CD4-positive, alpha-beta memory T cell (primary cell): ENCODE results near the gene BHLHE23. TPM values are rescaled to one million over a fixed set of nuclear protein-coding genes. Genes with fewer than 3 reads are reported as not detected.

ENCODE experiments used
- CTCF ChIA-PET: fragments of 350-600 bp; sonication (Branson Sonifier 250); formaldehyde crosslinking; loops from one replicate; lab custom pipeline; 2021; ENCODE audit warnings: inconsistent platforms; ENCODE audit not compliant: partially characterized antibody; lab: Charles Lee
- POLR2A ChIA-PET: fragments of 350-600 bp; sonication (Branson Sonifier 250); formaldehyde crosslinking; loops from one replicate; lab custom pipeline; 2021; ENCODE audit not compliant: partially characterized antibody; lab: Charles Lee
- DNase-seq, 5 donors: peaks; one replicate each; pipeline versions ENCODE4 v3.0.0 to v3.0.0-alpha.2; 2020 to 2022; ENCODE audit warnings: mixed read lengths in 1 of 5
- H3K27ac ChIP-seq: one replicate; pipeline ENCODE4 v1.7.0; 2013; ENCODE audit warnings: low read depth, low read length
- H3K27me3 ChIP-seq: 2 replicates; pipeline ENCODE4 v1.7.0; 2013; ENCODE audit warnings: mild to moderate bottlenecking, low read length, moderate library complexity; ENCODE audit not compliant: insufficient read depth
- H3K36me3 ChIP-seq: 2 replicates; pipeline ENCODE4 v1.7.0; 2013; ENCODE audit warnings: mild to moderate bottlenecking, low read length, moderate library complexity; ENCODE audit not compliant: insufficient read depth
- H3K4me1 ChIP-seq: 2 replicates; pipeline ENCODE4 v1.7.0; 2013; ENCODE audit warnings: mild to moderate bottlenecking, low read length, moderate library complexity; ENCODE audit not compliant: insufficient read depth
- H3K4me3 ChIP-seq, 2 donors: one replicate each; pipeline ENCODE4 v1.7.0; 2013; ENCODE audit warnings: low read length in 2 of 2, mild to moderate bottlenecking in 1 of 2
- H3K9me3 ChIP-seq, 2 donors: one replicate each; pipeline ENCODE4 v1.7.0; 2013; ENCODE audit warnings: low read length in 2 of 2, control low read depth in 1 of 2; ENCODE audit not compliant: control insufficient read depth in 1 of 2
- H3K27ac Mint-ChIP-seq, 7 donors: one replicate each; pipeline ENCODE4 v1.8.0; 2020 to 2021; ENCODE audit warnings: mixed read lengths in 7 of 7, mild to moderate bottlenecking in 6 of 7, inconsistent platforms in 3 of 7, moderate library complexity in 3 of 7
- H3K27me3 Mint-ChIP-seq, 2 donors: one replicate each; pipeline ENCODE4 v1.8.0; 2020 to 2021; ENCODE audit warnings: mixed read lengths in 2 of 2
- H3K36me3 Mint-ChIP-seq, 2 donors: one replicate each; pipeline ENCODE4 v1.8.0; 2020 to 2021; ENCODE audit warnings: mixed read lengths in 2 of 2, inconsistent platforms in 1 of 2, mild to moderate bottlenecking in 1 of 2
- H3K4me1 Mint-ChIP-seq, 4 donors: one replicate each; pipeline ENCODE4 v1.8.0; 2020 to 2021; ENCODE audit warnings: mixed read lengths in 4 of 4, mild to moderate bottlenecking in 1 of 4
- H3K4me3 Mint-ChIP-seq, 8 donors: one replicate each; pipeline ENCODE4 v1.8.0; 2020 to 2021; ENCODE audit warnings: mixed read lengths in 8 of 8, mild to moderate bottlenecking in 7 of 8, moderate library complexity in 6 of 8, inconsistent platforms in 3 of 8
- H3K9me3 Mint-ChIP-seq, 8 donors: one replicate each; pipeline ENCODE4 v1.8.0; 2020 to 2021; ENCODE audit warnings: mixed read lengths in 8 of 8, mild to moderate bottlenecking in 5 of 8, inconsistent platforms in 3 of 8, moderate library complexity in 1 of 8
- intact Hi-C: fragments of 100-400 bp; cut with micrococcal nuclease; formaldehyde crosslinking; loops from one replicate; pipeline ENCODE4 v1.15.1; 2023
- polyA plus RNA-seq, 2 donors: library from polyadenylated mRNA; unstranded; fragments of 300-500 nt; fragmentation: Illumina TruSeq; gene quantifications; one replicate each; pipeline ENCODE4 v1.2.3, GENCODE V29; 2021
- total RNA-seq, 2 experiments: library from RNA; stranded (reverse); gene quantifications; one replicate each; pipeline ENCODE4 v1.2.3, GENCODE V29; 2021

The BHLHE23 gene
- total RNA-seq (not detected), polyA plus RNA-seq (not detected)

- H3K4me3 ChIP-seq: no peak within 1 kb of the TSS
- H3K9me3 ChIP-seq: no peaks in the 10 kb centered on the region
- DNase-seq: no peak
- CTCF ChIA-PET: no interaction called here
- H3K4me1 Mint-ChIP-seq: peaks cover 7 to 43% (median 26%) of the 10 kb centered on the region in 4 donors
- H3K27ac ChIP-seq: no peak within 1 kb of the TSS
- peaks cover 44% of the 10 kb centered on the region for H3K4me1 ChIP-seq
- peak within 1 kb of the TSS in 6 of 8 donors; percentile 6 to 52 (median 28) for H3K4me3 Mint-ChIP-seq
- H3K36me3 ChIP-seq: no peaks in the 10 kb centered on the region
- peaks cover 0 to 1% of the 10 kb centered on the region in 2 donors for H3K36me3 Mint-ChIP-seq
- POLR2A ChIA-PET: interaction anchor here (1.1 kb wide), 1 partner anchor 34 kb away, joined by 3 read pairs; no protein-coding TSS in a partner anchor
- H3K27me3 ChIP-seq: peaks cover 39% of the 10 kb centered on the region
- peaks cover 40 to 45% of the 10 kb centered on the region in 2 donors for H3K27me3 Mint-ChIP-seq
- H3K9me3 Mint-ChIP-seq: peaks cover 0 to 3% (median 0%) of the 10 kb centered on the region in 8 donors
- H3K27ac Mint-ChIP-seq: peak within 1 kb of the TSS in 2 of 7 donors; percentile 42 to 48
- intact Hi-C loops: loop anchor here (5.0 to 10.0 kb wide), 3 partner anchors 52 to 342 kb away; partner anchors contain the start of gene SLC17A9
Measured at GRCh38 chr20:63006540-63007359, at the start of gene BHLHE23. BHLHE23 (minus strand) TSS chr20:63006964; CDS start chr20:63006774, 190 bp downstream.

DNA sequence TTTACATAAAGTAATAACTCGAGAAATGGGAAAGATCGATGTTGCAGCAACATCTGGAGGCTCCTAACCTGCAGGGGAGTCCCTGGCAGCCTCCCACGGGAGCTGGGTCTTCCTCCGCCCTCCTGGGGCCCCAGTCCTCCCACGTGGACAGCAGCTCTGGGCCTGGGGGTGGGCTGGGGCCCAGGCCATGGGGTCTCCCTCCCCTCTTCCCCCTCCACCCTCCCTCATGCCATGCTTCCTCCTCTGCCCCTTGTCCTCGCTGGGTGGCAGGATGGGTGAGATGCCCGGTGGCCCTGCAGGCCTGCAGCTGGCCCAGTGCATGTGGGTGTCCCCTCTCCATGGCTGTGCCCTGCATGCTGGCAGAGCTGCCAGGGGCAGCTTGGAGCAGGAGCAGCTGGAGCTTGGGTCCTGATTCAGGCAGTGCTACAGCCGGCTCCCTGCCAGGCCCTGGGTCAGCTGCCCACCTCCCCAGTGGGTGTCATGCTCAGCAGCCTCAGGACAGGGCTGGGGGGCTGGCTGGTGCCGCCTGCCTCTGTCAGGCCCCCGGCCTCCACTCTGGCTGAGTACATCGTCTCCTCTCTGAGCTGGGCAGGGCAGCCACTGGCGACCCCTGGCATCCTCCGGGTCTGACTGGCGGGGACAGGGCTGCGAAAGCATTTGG is 48.9 kb upstream of the BHLHE23 start:
- CTCF ChIA-PET: interaction anchor here (1.0 to 2.8 kb wide), 5 partner anchors 8 to 168 kb away, joined by 3 to 19 read pairs (median 4); no protein-coding TSS in a partner anchor
- H3K4me3 Mint-ChIP-seq: no peak overlapping the region

DNA sequence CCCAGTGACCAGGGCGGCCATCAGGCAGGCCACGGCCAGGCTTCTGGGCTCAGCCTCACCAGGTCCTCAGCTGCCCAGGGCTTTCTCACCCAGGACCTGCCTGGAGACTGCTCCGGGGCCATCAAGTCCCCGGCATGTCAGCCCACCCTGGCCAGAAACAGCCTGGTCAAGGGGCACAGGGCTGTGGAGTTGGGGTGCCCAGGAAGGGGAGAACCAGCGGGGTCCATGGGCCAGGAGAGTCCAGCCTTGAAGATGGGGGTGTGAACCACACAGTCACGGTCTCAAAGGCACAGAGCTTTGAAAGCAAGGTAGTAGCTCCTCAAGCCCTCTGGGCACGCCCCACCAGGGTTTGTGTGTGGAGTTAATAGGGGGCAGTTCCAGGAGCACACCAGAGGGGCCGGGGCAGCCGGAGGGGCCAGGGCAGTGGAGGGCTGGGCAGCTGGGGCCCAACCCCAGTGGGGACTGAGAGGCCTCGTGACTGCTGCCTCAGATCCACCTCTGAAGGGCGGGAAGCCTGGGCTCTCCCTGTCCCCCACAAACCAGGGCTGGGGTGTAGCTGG is 48.0 kb upstream of the BHLHE23 start:
- ChIA-PET CTCF (interaction anchor here (2.2 to 2.8 kb wide), 2 partner anchors 126 to 169 kb away, joined by 5 to 19 read pairs; no protein-coding TSS in a partner anchor), POLR2A (no interaction called here)
- no peak overlapping the region for H3K4me3 ChIP-seq
- no peak for DNase-seq
- no peaks in the 10 kb centered on the region for H3K4me1 ChIP-seq
- intact Hi-C loops: no loop called here
- Mint-ChIP-seq H3K4me1 (no peaks in the 10 kb centered on the region), H3K36me3 (no peaks in the 10 kb centered on the region), H3K4me3 (no peak overlapping the region), H3K27me3 (peaks cover 4 to 7% of the 10 kb centered on the region in 2 donors), H3K27ac (no peak overlapping the region), H3K9me3 (no peaks in the 10 kb centered on the region)
- H3K36me3 ChIP-seq: no peaks in the 10 kb centered on the region
- H3K27ac ChIP-seq: no peak overlapping the region
- no peaks in the 10 kb centered on the region for H3K9me3 ChIP-seq
- no peaks in the 10 kb centered on the region for H3K27me3 ChIP-seq

More for the DNA sequence above, 48.9 kb upstream of the BHLHE23 start:
- no peaks in the 10 kb centered on the region for H3K9me3 Mint-ChIP-seq
- Histone ChIP-seq H3K4me3 (no peak overlapping the region), H3K36me3 (no peaks in the 10 kb centered on the region), H3K27me3 (no peaks in the 10 kb centered on the region), H3K9me3 (no peaks in the 10 kb centered on the region), H3K4me1 (no peaks in the 10 kb centered on the region), H3K27ac (no peak overlapping the region)
- H3K27me3 Mint-ChIP-seq: peaks cover 4 to 10% of the 10 kb centered on the region in 2 donors
- intact Hi-C loops: loop anchor here (1.0 kb wide), 2 partner anchors 124 to 128 kb away; no protein-coding TSS in a partner anchor
- DNase-seq: no peak
- H3K27ac Mint-ChIP-seq: no peak overlapping the region
- H3K36me3 Mint-ChIP-seq: no peaks in the 10 kb centered on the region
- POLR2A ChIA-PET: no interaction called here
- H3K4me1 Mint-ChIP-seq: no peaks in the 10 kb centered on the region

- DNase-seq: no peak
- ChIA-PET CTCF (interaction anchor here (1.1 kb wide), 1 partner anchor 126 kb away, joined by 3 read pairs; no protein-coding TSS in a partner anchor), POLR2A (no interaction called here)
- Histone ChIP-seq H3K4me1 (no peaks in the 10 kb centered on the region), H3K27me3 (no peaks in the 10 kb centered on the region), H3K4me3 (no peak overlapping the region), H3K9me3 (no peaks in the 10 kb centered on the region), H3K36me3 (no peaks in the 10 kb centered on the region), H3K27ac (no peak overlapping the region)
- intact Hi-C loops: no loop called here
- Mint-ChIP-seq H3K9me3 (no peaks in the 10 kb centered on the region), H3K27ac (no peak overlapping the region), H3K36me3 (no peaks in the 10 kb centered on the region), H3K4me3 (no peak overlapping the region), H3K4me1 (no peaks in the 10 kb centered on the region), H3K27me3 (peaks cover 4 to 6% of the 10 kb centered on the region in 2 donors)
Measured at GRCh38 chr20:63054103-63054474, 47.3 kb upstream of the BHLHE23 start.

DNA sequence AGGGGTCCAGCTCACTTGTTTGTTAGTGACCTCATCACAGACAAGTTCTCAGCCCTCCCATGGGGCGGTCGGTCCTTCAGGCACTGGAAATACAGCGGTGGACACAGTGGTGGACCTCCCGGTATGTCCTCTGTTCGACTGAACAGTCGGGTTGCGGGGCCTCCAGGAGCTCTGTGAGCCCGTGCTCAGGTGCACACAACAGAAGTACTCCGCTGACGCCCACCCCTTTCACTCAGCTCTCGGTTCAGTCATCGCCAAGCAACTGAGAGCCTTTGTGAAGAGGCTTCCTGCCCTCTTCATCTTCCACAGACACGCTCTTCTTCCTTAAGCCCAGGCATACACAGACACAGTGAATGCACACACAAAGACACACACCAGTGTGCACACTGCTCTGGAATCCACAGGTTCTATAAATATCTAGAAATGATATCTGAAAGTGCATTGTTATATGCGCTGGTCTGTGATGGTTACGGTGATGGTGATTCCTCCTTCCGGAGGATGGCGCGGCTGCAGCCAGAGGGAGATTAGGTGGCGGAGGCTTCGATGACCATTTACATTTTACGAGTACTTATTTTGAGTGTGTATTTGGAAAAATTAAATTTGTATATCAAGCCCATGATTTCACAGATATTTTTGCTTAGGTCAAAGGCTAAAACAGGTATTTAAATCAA is 46.8 kb upstream of the BHLHE23 start:
- H3K9me3 Mint-ChIP-seq: no peaks in the 10 kb centered on the region
- DNase-seq: no peak
- ChIA-PET POLR2A (no interaction called here), CTCF (interaction anchor here (1.1 kb wide), 1 partner anchor 127 kb away, joined by 3 read pairs; no protein-coding TSS in a partner anchor)
- Histone ChIP-seq H3K9me3 (no peaks in the 10 kb centered on the region), H3K27ac (no peak overlapping the region), H3K4me1 (no peaks in the 10 kb centered on the region), H3K4me3 (no peak overlapping the region), H3K36me3 (no peaks in the 10 kb centered on the region), H3K27me3 (no peaks in the 10 kb centered on the region)
- peaks cover 4 to 6% of the 10 kb centered on the region in 2 donors for H3K27me3 Mint-ChIP-seq
- no peaks in the 10 kb centered on the region for H3K36me3 Mint-ChIP-seq
- H3K4me1 Mint-ChIP-seq: no peaks in the 10 kb centered on the region
- intact Hi-C loops: no loop called here
- H3K27ac Mint-ChIP-seq: no peak overlapping the region
- no peak overlapping the region for H3K4me3 Mint-ChIP-seq

DNA sequence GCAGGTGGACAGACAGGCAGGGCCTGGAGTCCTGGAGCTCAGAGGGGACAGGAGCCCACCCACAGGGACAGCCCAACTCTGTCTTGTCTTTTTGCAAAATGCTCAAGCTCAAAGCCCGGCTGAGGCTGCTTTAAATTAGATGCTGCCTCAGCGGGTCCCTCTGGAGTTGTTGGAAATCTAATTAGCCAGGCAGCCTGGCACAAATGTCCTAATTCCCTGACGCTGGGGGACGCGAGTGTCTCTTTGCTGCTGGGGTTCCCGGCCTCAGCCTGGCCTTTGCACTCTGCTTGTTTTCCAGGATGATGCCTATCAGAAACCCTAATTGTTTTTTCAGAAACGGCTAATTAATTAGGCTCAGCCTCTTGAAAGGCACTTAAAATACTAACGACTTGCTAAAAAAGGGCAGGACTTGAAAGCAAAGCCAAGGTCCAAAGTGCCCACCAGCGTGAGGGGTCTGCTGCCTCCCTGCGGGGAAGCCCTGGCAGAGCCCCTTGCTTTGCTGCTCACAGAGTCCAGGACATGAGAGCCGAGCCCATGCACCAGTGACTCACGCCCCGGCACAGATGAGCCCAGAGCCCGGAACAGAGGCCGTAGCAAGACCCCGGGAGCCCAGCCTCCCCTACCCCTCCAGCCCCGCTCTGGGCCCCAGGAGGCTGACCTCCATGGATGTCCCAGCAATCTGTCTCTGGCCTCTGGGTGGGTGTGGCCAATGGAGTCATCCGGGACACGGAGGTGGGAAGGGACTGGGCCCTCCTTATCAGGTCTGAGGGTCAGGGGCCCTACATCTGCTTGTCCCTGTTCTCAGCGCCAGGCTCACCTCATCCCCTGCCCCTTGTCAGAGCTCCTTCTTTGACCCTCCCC is 46.0 kb upstream of the BHLHE23 start:
- Mint-ChIP-seq H3K4me1 (no peaks in the 10 kb centered on the region), H3K36me3 (no peaks in the 10 kb centered on the region), H3K27me3 (peaks cover 4 to 6% of the 10 kb centered on the region in 2 donors), H3K27ac (no peak overlapping the region), H3K9me3 (no peaks in the 10 kb centered on the region), H3K4me3 (no peak overlapping the region)
- no peak for DNase-seq
- Histone ChIP-seq H3K4me1 (no peaks in the 10 kb centered on the region), H3K27ac (no peak overlapping the region), H3K9me3 (no peaks in the 10 kb centered on the region), H3K36me3 (no peaks in the 10 kb centered on the region), H3K4me3 (no peak overlapping the region), H3K27me3 (no peaks in the 10 kb centered on the region)
- POLR2A ChIA-PET: no interaction called here
- CTCF ChIA-PET: interaction anchor here (1.1 kb wide), 1 partner anchor 128 kb away, joined by 3 read pairs; no protein-coding TSS in a partner anchor
- intact Hi-C loops: no loop called here
